Measurements from ENCODE around the gene TNK1. TPM values are rescaled to one million over a fixed set of nuclear protein-coding genes. Genes with fewer than 3 reads are reported as not detected.

The TNK1 gene
- total and polyA plus RNA-seq, 2 experiments from 2014 or later: 6.1 to 8.9 TPM

DNA sequence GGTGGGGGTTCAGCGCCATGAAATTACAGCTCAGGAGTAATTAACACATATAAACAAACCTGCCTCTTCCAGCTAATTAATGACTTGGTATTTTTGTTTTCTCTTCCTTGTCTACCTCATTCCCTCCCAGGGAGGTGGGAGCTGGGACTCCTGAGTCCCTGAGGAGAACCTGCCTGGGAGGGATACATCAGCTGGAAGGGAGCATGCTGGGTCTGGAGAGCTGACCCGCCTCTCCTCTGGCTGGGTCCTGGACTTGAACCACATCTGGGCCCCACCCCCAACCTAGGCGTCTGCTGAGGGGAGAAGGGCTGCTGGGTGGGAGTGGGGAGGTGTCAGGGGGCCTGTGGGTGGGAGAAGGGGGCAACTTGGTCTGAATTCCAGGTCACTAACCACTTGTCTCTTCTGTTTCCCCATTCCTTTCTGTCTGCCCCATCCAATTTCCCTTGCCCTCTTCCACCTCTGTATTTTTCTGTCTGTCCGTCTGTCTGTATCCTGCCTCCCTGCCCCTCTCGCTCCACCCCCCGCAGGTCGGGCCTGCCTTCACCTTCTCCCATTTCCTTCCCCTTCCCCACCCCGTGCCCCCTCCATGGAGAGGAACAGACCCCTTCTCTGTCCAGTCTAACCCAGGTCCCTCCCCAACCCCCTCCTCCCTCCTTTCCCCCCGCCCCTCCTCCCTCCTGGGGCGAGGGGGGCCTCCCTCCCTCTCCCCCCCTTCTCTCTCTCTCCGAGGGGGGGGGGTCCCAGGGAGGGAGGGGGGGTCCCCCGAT lies 26.8 kb downstream of the TNK1 start, which contains the start of gene NLGN2:
NLGN2 (plus strand) TSS at position 361 of the 767 bp plus-strand sequence. CDS start 411 bp downstream, outside the sequence.
- DNase-seq (ENCODE audit: low spot score) (peak; percentile 50), ATAC-seq (no peak)
- H3K27me3 Mint-ChIP-seq (ENCODE audit: insufficient read depth, low read depth, poor library complexity): peaks cover 18% of the 10 kb centered on the region
- Histone ChIP-seq H4K20me1 (replicated peaks; ENCODE audit: insufficient read depth) (peaks cover 4% of the 10 kb centered on the region), H3K36me3 (ENCODE audit: insufficient read depth) (no peaks in the 10 kb centered on the region; the same call in 1 of the 2 replicates), H3K4me3 (peak within 1 kb of the TSS; percentile 57), H2AFZ (0 out of 2 replicates have a peak within 1 kb of the TSS, but pooled peaks have one; percentile 32), H3K79me2 (replicated peaks; ENCODE audit: insufficient read depth) (peaks cover 13% of the 10 kb centered on the region), H3F3A (replicated peaks; ENCODE audit: low read depth) (peaks cover 18% of the 10 kb centered on the region), H3K4me2 (peak within 1 kb of the TSS; percentile 81), H3K27ac (ENCODE audit: low read depth) (no peak within 1 kb of the TSS), H3K27me3 (ENCODE audit: insufficient read depth) (no peaks in the 10 kb centered on the region), H3K4me1 (ENCODE audit: insufficient read depth) (peaks cover 27% of the 10 kb centered on the region), H3K9me2 (ENCODE audit: insufficient read depth) (no peaks in the 10 kb centered on the region)
- peaks cover 21% of the 10 kb centered on the region for H3K36me3 Mint-ChIP-seq (ENCODE audit: low read depth)
- H3K4me3 Mint-ChIP-seq: peak within 1 kb of the TSS; percentile 93
- H3K9me3 Mint-ChIP-seq: no peaks in the 10 kb centered on the region
- TF ChIP-seq, protein P1, sequence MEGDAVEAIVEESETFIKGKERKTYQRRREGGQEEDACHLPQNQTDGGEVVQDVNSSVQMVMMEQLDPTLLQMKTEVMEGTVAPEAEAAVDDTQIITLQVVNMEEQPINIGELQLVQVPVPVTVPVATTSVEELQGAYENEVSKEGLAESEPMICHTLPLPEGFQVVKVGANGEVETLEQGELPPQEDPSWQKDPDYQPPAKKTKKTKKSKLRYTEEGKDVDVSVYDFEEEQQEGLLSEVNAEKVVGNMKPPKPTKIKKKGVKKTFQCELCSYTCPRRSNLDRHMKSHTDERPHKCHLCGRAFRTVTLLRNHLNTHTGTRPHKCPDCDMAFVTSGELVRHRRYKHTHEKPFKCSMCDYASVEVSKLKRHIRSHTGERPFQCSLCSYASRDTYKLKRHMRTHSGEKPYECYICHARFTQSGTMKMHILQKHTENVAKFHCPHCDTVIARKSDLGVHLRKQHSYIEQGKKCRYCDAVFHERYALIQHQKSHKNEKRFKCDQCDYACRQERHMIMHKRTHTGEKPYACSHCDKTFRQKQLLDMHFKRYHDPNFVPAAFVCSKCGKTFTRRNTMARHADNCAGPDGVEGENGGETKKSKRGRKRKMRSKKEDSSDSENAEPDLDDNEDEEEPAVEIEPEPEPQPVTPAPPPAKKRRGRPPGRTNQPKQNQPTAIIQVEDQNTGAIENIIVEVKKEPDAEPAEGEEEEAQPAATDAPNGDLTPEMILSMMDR (conservative IDR thresholded peaks at IDR 0.05; ENCODE audit: low read depth in 2 of 2): no peak
- TF ChIP-seq, protein P2, sequence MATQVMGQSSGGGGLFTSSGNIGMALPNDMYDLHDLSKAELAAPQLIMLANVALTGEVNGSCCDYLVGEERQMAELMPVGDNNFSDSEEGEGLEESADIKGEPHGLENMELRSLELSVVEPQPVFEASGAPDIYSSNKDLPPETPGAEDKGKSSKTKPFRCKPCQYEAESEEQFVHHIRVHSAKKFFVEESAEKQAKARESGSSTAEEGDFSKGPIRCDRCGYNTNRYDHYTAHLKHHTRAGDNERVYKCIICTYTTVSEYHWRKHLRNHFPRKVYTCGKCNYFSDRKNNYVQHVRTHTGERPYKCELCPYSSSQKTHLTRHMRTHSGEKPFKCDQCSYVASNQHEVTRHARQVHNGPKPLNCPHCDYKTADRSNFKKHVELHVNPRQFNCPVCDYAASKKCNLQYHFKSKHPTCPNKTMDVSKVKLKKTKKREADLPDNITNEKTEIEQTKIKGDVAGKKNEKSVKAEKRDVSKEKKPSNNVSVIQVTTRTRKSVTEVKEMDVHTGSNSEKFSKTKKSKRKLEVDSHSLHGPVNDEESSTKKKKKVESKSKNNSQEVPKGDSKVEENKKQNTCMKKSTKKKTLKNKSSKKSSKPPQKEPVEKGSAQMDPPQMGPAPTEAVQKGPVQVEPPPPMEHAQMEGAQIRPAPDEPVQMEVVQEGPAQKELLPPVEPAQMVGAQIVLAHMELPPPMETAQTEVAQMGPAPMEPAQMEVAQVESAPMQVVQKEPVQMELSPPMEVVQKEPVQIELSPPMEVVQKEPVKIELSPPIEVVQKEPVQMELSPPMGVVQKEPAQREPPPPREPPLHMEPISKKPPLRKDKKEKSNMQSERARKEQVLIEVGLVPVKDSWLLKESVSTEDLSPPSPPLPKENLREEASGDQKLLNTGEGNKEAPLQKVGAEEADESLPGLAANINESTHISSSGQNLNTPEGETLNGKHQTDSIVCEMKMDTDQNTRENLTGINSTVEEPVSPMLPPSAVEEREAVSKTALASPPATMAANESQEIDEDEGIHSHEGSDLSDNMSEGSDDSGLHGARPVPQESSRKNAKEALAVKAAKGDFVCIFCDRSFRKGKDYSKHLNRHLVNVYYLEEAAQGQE (IDR thresholded peaks at IDR 0.05; ENCODE audit: unreplicated experiment): no peak
- TF ChIP-seq, protein P3, sequence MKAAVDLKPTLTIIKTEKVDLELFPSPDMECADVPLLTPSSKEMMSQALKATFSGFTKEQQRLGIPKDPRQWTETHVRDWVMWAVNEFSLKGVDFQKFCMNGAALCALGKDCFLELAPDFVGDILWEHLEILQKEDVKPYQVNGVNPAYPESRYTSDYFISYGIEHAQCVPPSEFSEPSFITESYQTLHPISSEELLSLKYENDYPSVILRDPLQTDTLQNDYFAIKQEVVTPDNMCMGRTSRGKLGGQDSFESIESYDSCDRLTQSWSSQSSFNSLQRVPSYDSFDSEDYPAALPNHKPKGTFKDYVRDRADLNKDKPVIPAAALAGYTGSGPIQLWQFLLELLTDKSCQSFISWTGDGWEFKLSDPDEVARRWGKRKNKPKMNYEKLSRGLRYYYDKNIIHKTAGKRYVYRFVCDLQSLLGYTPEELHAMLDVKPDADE (IDR thresholded peaks at IDR 0.05): no peak
- TF ChIP-seq POLR2AphosphoS5 (IDR thresholded peaks at IDR 0.05; ENCODE audit: low read depth): no peak
- TF ChIP-seq, protein P4, sequence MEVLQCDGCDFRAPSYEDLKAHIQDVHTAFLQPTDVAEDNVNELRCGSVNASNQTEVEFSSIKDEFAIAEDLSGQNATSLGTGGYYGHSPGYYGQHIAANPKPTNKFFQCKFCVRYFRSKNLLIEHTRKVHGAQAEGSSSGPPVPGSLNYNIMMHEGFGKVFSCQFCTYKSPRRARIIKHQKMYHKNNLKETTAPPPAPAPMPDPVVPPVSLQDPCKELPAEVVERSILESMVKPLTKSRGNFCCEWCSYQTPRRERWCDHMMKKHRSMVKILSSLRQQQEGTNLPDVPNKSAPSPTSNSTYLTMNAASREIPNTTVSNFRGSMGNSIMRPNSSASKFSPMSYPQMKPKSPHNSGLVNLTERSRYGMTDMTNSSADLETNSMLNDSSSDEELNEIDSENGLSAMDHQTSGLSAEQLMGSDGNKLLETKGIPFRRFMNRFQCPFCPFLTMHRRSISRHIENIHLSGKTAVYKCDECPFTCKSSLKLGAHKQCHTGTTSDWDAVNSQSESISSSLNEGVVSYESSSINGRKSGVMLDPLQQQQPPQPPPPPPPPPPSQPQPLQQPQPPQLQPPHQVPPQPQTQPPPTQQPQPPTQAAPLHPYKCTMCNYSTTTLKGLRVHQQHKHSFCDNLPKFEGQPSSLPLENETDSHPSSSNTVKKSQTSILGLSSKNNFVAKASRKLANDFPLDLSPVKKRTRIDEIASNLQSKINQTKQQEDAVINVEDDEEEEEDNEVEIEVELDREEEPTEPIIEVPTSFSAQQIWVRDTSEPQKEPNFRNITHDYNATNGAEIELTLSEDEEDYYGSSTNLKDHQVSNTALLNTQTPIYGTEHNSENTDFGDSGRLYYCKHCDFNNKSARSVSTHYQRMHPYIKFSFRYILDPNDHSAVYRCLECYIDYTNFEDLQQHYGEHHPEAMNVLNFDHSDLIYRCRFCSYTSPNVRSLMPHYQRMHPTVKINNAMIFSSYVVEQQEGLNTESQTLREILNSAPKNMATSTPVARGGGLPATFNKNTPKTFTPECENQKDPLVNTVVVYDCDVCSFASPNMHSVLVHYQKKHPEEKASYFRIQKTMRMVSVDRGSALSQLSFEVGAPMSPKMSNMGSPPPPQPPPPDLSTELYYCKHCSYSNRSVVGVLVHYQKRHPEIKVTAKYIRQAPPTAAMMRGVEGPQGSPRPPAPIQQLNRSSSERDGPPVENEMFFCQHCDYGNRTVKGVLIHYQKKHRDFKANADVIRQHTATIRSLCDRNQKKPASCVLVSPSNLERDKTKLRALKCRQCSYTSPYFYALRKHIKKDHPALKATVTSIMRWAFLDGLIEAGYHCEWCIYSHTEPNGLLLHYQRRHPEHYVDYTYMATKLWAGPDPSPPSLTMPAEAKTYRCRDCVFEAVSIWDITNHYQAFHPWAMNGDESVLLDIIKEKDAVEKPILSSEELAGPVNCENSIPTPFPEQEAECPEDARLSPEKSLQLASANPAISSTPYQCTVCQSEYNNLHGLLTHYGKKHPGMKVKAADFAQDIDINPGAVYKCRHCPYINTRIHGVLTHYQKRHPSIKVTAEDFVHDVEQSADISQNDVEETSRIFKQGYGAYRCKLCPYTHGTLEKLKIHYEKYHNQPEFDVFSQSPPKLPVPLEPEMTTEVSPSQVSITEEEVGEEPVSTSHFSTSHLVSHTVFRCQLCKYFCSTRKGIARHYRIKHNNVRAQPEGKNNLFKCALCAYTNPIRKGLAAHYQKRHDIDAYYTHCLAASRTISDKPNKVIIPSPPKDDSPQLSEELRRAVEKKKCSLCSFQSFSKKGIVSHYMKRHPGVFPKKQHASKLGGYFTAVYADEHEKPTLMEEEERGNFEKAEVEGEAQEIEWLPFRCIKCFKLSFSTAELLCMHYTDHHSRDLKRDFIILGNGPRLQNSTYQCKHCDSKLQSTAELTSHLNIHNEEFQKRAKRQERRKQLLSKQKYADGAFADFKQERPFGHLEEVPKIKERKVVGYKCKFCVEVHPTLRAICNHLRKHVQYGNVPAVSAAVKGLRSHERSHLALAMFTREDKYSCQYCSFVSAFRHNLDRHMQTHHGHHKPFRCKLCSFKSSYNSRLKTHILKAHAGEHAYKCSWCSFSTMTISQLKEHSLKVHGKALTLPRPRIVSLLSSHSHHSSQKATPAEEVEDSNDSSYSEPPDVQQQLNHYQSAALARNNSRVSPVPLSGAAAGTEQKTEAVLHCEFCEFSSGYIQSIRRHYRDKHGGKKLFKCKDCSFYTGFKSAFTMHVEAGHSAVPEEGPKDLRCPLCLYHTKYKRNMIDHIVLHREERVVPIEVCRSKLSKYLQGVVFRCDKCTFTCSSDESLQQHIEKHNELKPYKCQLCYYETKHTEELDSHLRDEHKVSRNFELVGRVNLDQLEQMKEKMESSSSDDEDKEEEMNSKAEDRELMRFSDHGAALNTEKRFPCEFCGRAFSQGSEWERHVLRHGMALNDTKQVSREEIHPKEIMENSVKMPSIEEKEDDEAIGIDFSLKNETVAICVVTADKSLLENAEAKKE (CRISPR knock-in tag; IDR thresholded peaks at IDR 0.05): no peak
- no peak for TF ChIP-seq EZH2 (IDR thresholded peaks at IDR 0.05; ENCODE audit: low read depth, unreplicated experiment)
- TF ChIP-seq ZNF331 (CRISPR knock-in tag; IDR thresholded peaks at IDR 0.05; ENCODE audit: low read depth): no peak
- no peak for TF ChIP-seq EZH2phosphoT487 (IDR thresholded peaks at IDR 0.05; ENCODE audit: unreplicated experiment)
- TF ChIP-seq ZNF114 (CRISPR knock-in tag; IDR thresholded peaks at IDR 0.05): no peak
- H3K27ac Mint-ChIP-seq: no peak within 1 kb of the TSS
- H3K4me1 Mint-ChIP-seq: peaks cover 36% of the 10 kb centered on the region
